Kidney (tissue), 22 donors: ENCODE measurements around the gene GLRB. TPM values are rescaled to one million over a fixed set of nuclear protein-coding genes. Genes with fewer than 3 reads are reported as not detected.

Experiments
- DNase-seq, 5 donors: peaks; one replicate each; pipeline ENCODE4 v3.0.0-alpha.2; 2013 to 2020
- FAIRE-seq: peaks from 2 replicates; lab custom pipeline; 2012; peaks lifted over from hg19 to GRCh38; lab: Jason Lieb, UNC
- H3K27ac ChIP-seq, 2 donors: one replicate each; pipeline ENCODE4 v1.7.0; 2013; ENCODE audit warnings: low read depth in 2 of 2, low read length in 2 of 2, inconsistent platforms in 1 of 2
- H3K27me3 ChIP-seq: one replicate; pipeline ENCODE4 v1.7.1; 2013; ENCODE audit warnings: low read length, inconsistent platforms; ENCODE audit not compliant: control insufficient read depth, insufficient read depth
- H3K36me3 ChIP-seq, 3 donors: one replicate each; pipeline versions ENCODE4 v1.7.0 to v1.7.1; 2013; ENCODE audit warnings: low read length in 3 of 3, control low read depth in 1 of 3, inconsistent platforms in 1 of 3; ENCODE audit not compliant: insufficient read depth in 3 of 3, control insufficient read depth in 2 of 3
- H3K4me1 ChIP-seq, 3 donors: one replicate each; pipeline versions ENCODE4 v1.7.0 to v1.7.1; 2013; ENCODE audit warnings: low read length in 3 of 3, inconsistent platforms in 1 of 3, low read depth in 1 of 3; ENCODE audit not compliant: control insufficient read depth in 2 of 3, insufficient read depth in 2 of 3
- H3K4me3 ChIP-seq, 3 donors: one replicate each; pipeline versions ENCODE4 v1.7.0 to v1.8.1; 2013; ENCODE audit warnings: low read length in 3 of 3, control low read depth in 1 of 3, inconsistent platforms in 1 of 3
- H3K9ac ChIP-seq, 3 donors: one replicate each; pipeline versions ENCODE4 v1.7.0 to v1.7.1; 2013; ENCODE audit warnings: low read length in 3 of 3, control low read depth in 1 of 3, inconsistent platforms in 1 of 3
- H3K9me3 ChIP-seq, 3 donors: one replicate each; pipeline versions ENCODE4 v1.7.0 to v1.7.1; 2013; ENCODE audit warnings: low read length in 3 of 3, control low read depth in 1 of 3, inconsistent platforms in 1 of 3; ENCODE audit not compliant: control insufficient read depth in 2 of 3, insufficient read depth in 1 of 3
- CTCF ChIP-seq: IDR thresholded peaks from 3 replicates; pipeline ENCODE4 v1.5.1; 2012; ENCODE audit warnings: mild to moderate bottlenecking, moderate library complexity, borderline replicate concordance; ENCODE audit not compliant: insufficient read depth; ENCODE audit errors: extremely low read depth
- intact Hi-C: fragments of 100-400 bp; cut with DNase I; formaldehyde crosslinking; loops from one replicate; pipeline ENCODE4 v1.11.1; 2022
- long read RNA-seq, 10 donors: library from polyadenylated mRNA in 1 of 10; unstranded in 1 of 10; transcript quantifications; one replicate each; pipeline ENCODE4 v2.0.0 and lab custom pipeline, GENCODE V29; 2021 to 2026
- polyA plus RNA-seq: library from polyadenylated mRNA; stranded (reverse); fragments of 350-450 nt; fragmentation: Illumina TruSeq; extraction: RNeasy Lipid Tissue Mini Kit (QIAGEN cat#74804); gene quantifications from one replicate; pipeline ENCODE4 v1.2.3, GENCODE V29; 2014; ENCODE audit warnings: low read depth, low replicate concordance; ENCODE audit not compliant: insufficient read depth
- total RNA-seq: library from RNA; stranded (reverse); fragmentation: NEBNext Ultra II Directional; extraction: Animal tissue kit (Norgen Biotek cat#: 25700); gene quantifications from one replicate; pipeline ENCODE4 v1.2.1, GENCODE V29; 2021
- donor health status: control.
- donor health status: control.
- donor health status: control.
- donor health status: control.
- donor health status: control.
- donor health status: DM: yes; HTN: yes; CAD: no.
- donor health status: Normal renal cell carcinoma (clear cell type).

Gene GLRB
- total RNA-seq (3.3 TPM), polyA plus RNA-seq (5.2 TPM)
- long read RNA-seq, donor 1, partial matches to known transcripts, result 0 of 4 reads
- long read RNA-seq, donor 1, other reads (novel, unspliced or antisense), result 0 of 4 reads
- long read RNA-seq, donor 2, partial matches to known transcripts, result 0 of 4 reads
- long read RNA-seq, donor 2, other reads (novel, unspliced or antisense), result 0 of 4 reads
- long read RNA-seq, donor 3, partial matches to known transcripts, result 0 of 3 reads
- long read RNA-seq, donor 3, other reads (novel, unspliced or antisense), result 0 of 3 reads
- long read RNA-seq, donor 4, partial matches to known transcripts, result 0 of 4 reads
- long read RNA-seq, donor 4, other reads (novel, unspliced or antisense), result 0 of 4 reads
- long read RNA-seq, donor 5, result 0 reads
- long read RNA-seq, donor 6, transcript GLRB-201 (10 exons, 3,126 nt), result major isoform, 6 of 8 reads
- long read RNA-seq, donor 6, partial matches to known transcripts, result 0 of 8 reads
- long read RNA-seq, donor 6, other reads (novel, unspliced or antisense), result 0 of 8 reads
- long read RNA-seq, donor 7, partial matches to known transcripts, result 1 of 5 reads
- long read RNA-seq, donor 7, other reads (novel, unspliced or antisense), result 0 of 5 reads
- long read RNA-seq, donor 8, partial matches to known transcripts, result 0 of 1 reads
- long read RNA-seq, donor 8, other reads (novel, unspliced or antisense), result 0 of 1 reads
- long read RNA-seq, donor 9, partial matches to known transcripts, result 0 of 4 reads
- long read RNA-seq, donor 9, other reads (novel, unspliced or antisense), result 0 of 4 reads
- long read RNA-seq, donor 10, result 0 reads

DNA sequence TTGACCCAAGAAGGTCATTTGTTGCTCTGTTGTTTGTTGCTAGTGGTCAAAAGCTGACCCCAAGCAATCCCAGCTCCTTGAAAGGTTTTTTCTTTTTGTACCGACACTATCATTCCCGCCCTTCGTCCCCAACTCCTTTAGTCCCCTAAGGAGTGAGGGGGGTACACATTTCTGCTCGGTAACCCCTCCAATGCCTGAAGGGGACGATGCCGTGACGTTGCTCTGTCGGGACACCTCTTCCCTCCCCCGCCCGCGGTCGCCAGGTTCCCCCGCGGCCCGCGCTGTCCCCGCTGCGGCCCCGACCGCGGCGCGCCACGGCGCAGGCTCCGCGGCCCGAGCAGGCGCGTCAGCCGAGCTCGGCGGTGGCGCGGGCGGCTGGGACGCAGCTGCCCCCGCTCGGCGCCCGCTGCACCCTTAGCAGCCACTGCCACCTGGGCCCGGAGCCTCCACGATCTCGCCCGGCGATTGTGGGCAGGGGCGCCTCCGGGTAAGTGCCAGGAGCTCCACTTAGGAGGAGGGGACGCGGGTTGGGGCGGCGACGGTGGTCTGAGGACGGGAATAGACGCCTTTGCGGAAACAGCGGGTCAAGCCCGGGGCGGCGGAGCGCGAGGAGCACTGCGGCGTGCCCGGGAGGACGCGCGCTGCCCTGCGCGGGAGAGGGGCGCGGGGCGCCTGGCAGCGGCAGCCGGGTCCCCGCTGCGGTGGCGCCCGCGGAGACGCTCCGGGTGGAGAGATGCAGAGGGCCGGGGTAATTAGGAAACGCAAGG, at the start of gene GLRB:
TSS of gene GLRB (plus strand) at position 340 of the 767 bp plus-strand sequence. CDS start 1,875 bp downstream, outside the sequence.
- peak; percentile 55 to 70 (median 62) for DNase-seq
- Histone ChIP-seq H3K36me3 (no peaks in the 10 kb centered on the region), H3K9me3 (no peaks in the 10 kb centered on the region), H3K4me3 (peak within 1 kb of the TSS; percentile 72 to 74 (median 72)), H3K27me3 (no peaks in the 10 kb centered on the region), H3K27ac (no peak within 1 kb of the TSS), H3K9ac (peak within 1 kb of the TSS in 2 of 3 donors; percentile 37 to 54), H3K4me1 (no peaks in the 10 kb centered on the region)
- FAIRE-seq, result no peak
- intact Hi-C loops, result no loop called here
- no peak for TF ChIP-seq CTCF

- no peaks in the 10 kb centered on the region for H3K9me3 ChIP-seq
- TF ChIP-seq CTCF, result no peak
- DNase-seq, result no peak
- H3K9ac ChIP-seq, result no peak overlapping the region
- intact Hi-C loops, result no loop called here
- H3K4me3 ChIP-seq, result no peak overlapping the region
- no peaks in the 10 kb centered on the region for H3K27me3 ChIP-seq
- no peak for FAIRE-seq
- H3K36me3 ChIP-seq, result no peaks in the 10 kb centered on the region
- H3K27ac ChIP-seq, result no peak overlapping the region
- H3K4me1 ChIP-seq, result no peaks in the 10 kb centered on the region
These were observed 40.5 kb upstream of the GLRB start for GRCh38 chr4:157035471-157035870.

- no peak for FAIRE-seq
- intact Hi-C loops, result no loop called here
- H3K27ac ChIP-seq, result no peak overlapping the region
These were observed 35.5 kb upstream of the GLRB start for GRCh38 chr4:157040405-157040804.

More at GRCh38 chr4:157040405-157040804, 35.5 kb upstream of the GLRB start:
- Histone ChIP-seq H3K9me3 (no peaks in the 10 kb centered on the region), H3K36me3 (no peaks in the 10 kb centered on the region), H3K27me3 (no peaks in the 10 kb centered on the region), H3K4me3 (no peak overlapping the region), H3K9ac (no peak overlapping the region), H3K4me1 (no peaks in the 10 kb centered on the region)
- TF ChIP-seq CTCF, result no peak
- no peak for DNase-seq
